Measurements from ENCODE around the gene CLCN1.

DNA sequence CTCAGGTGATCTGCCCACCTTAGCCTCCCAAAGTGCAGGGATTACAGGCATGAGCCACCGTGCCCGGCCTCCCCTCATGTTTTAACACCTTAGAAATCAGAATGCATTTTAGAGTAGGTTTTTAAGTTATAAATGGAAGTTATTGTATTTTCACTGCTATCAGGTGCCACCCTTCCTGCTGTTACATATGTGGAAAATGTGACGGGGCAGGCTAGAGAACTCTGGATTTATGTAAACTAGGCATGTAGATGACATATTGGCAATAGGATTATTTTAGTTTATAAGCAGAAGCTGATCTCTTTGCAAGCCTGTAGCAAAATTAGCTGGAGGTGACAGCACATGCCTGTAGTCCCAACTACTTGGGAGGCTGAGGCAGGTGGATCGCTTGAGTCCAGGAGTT lies 25.6 kb upstream of the CLCN1 start:
- TF ChIP-seq, protein P1, sequence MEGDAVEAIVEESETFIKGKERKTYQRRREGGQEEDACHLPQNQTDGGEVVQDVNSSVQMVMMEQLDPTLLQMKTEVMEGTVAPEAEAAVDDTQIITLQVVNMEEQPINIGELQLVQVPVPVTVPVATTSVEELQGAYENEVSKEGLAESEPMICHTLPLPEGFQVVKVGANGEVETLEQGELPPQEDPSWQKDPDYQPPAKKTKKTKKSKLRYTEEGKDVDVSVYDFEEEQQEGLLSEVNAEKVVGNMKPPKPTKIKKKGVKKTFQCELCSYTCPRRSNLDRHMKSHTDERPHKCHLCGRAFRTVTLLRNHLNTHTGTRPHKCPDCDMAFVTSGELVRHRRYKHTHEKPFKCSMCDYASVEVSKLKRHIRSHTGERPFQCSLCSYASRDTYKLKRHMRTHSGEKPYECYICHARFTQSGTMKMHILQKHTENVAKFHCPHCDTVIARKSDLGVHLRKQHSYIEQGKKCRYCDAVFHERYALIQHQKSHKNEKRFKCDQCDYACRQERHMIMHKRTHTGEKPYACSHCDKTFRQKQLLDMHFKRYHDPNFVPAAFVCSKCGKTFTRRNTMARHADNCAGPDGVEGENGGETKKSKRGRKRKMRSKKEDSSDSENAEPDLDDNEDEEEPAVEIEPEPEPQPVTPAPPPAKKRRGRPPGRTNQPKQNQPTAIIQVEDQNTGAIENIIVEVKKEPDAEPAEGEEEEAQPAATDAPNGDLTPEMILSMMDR (IDR thresholded peaks at IDR 0.05; ENCODE audit: borderline replicate concordance, extremely low read depth, low read length, poor library complexity, severe bottlenecking): no peak
- TF ChIP-seq EZH2 (IDR thresholded peaks at IDR 0.05; ENCODE audit: borderline replicate concordance, low read depth, low read length, severe bottlenecking): no peak
